CD8-positive, alpha-beta memory T cell (primary cell): ENCODE results near the gene TNFAIP1. TPM values are rescaled to one million over a fixed set of nuclear protein-coding genes. Genes with fewer than 3 reads are reported as not detected.

Experiments used
- CTCF ChIA-PET: fragments of 350-600 bp; sonication (Branson Sonifier 250); formaldehyde crosslinking; loops from one replicate; lab custom pipeline; 2021; ENCODE audit warnings: antibody characterized with exemption; lab: Charles Lee
- POLR2A ChIA-PET: fragments of 350-600 bp; sonication (Branson Sonifier 250); formaldehyde crosslinking; loops from one replicate; lab custom pipeline; 2021; ENCODE audit warnings: antibody characterized with exemption; lab: Charles Lee
- DNase-seq, 5 donors: peaks; one replicate each; pipeline versions ENCODE4 v3.0.0 to v3.0.0-alpha.2; 2020 to 2022; ENCODE audit warnings: mixed read lengths in 1 of 5
- H3K27ac ChIP-seq: one replicate; pipeline ENCODE4 v1.7.0; 2013; ENCODE audit warnings: low read depth, mild to moderate bottlenecking, low read length, moderate library complexity
- H3K27me3 ChIP-seq: 2 replicates; pipeline ENCODE4 v1.7.0; 2013; ENCODE audit warnings: low read length, mild to moderate bottlenecking; ENCODE audit not compliant: insufficient read depth, poor library complexity, severe bottlenecking
- H3K36me3 ChIP-seq: 2 replicates; pipeline ENCODE4 v1.7.0; 2013; ENCODE audit warnings: mild to moderate bottlenecking, low read length, moderate library complexity; ENCODE audit not compliant: insufficient read depth
- H3K4me1 ChIP-seq: 2 replicates; pipeline ENCODE4 v1.7.0; 2013; ENCODE audit warnings: mild to moderate bottlenecking, low read length, moderate library complexity; ENCODE audit not compliant: insufficient read depth
- H3K4me3 ChIP-seq: 2 replicates; pipeline ENCODE4 v1.7.0; 2013; ENCODE audit warnings: mild to moderate bottlenecking, low read length
- H3K9me3 ChIP-seq: 2 replicates; pipeline ENCODE4 v1.7.0; 2013; ENCODE audit warnings: mild to moderate bottlenecking, low read length
- H3K27ac Mint-ChIP-seq, 8 donors: one replicate each; pipeline ENCODE4 v1.8.0; 2020 to 2021; ENCODE audit warnings: mixed read lengths in 8 of 8, mild to moderate bottlenecking in 6 of 8, inconsistent platforms in 3 of 8, moderate library complexity in 3 of 8
- H3K27me3 Mint-ChIP-seq, 2 donors: one replicate each; pipeline ENCODE4 v1.8.0; 2020 to 2021; ENCODE audit warnings: mixed read lengths in 2 of 2, mild to moderate bottlenecking in 1 of 2, moderate library complexity in 1 of 2
- H3K36me3 Mint-ChIP-seq, 3 donors: one replicate each; pipeline ENCODE4 v1.8.0; 2020 to 2021; ENCODE audit warnings: mixed read lengths in 3 of 3, inconsistent platforms in 1 of 3, mild to moderate bottlenecking in 1 of 3
- H3K4me1 Mint-ChIP-seq, 3 donors: one replicate each; pipeline ENCODE4 v1.8.0; 2020 to 2021; ENCODE audit warnings: mixed read lengths in 3 of 3, inconsistent platforms in 1 of 3, mild to moderate bottlenecking in 1 of 3
- H3K4me3 Mint-ChIP-seq, 7 donors: one replicate each; pipeline ENCODE4 v1.8.0; 2020 to 2021; ENCODE audit warnings: mixed read lengths in 7 of 7, mild to moderate bottlenecking in 6 of 7, moderate library complexity in 4 of 7, inconsistent platforms in 2 of 7
- H3K9me3 Mint-ChIP-seq, 5 donors: one replicate each; pipeline ENCODE4 v1.8.0; 2020 to 2022; ENCODE audit warnings: mixed read lengths in 5 of 5, mild to moderate bottlenecking in 3 of 5, moderate library complexity in 2 of 5, inconsistent platforms in 1 of 5
- polyA plus RNA-seq: library from polyadenylated mRNA; unstranded; fragments of 300-500 nt; fragmentation: Illumina TruSeq; gene quantifications from one replicate; pipeline ENCODE4 v1.2.3, GENCODE V29; 2021
- total RNA-seq, 2 experiments: library from RNA; stranded (reverse); gene quantifications; one replicate each; pipeline ENCODE4 v1.2.3, GENCODE V29; 2021

The TNFAIP1 gene
- total and polyA plus RNA-seq, 3 experiments from 2014 or later = 10.6 to 30.6 (median 29.0) TPM

DNA sequence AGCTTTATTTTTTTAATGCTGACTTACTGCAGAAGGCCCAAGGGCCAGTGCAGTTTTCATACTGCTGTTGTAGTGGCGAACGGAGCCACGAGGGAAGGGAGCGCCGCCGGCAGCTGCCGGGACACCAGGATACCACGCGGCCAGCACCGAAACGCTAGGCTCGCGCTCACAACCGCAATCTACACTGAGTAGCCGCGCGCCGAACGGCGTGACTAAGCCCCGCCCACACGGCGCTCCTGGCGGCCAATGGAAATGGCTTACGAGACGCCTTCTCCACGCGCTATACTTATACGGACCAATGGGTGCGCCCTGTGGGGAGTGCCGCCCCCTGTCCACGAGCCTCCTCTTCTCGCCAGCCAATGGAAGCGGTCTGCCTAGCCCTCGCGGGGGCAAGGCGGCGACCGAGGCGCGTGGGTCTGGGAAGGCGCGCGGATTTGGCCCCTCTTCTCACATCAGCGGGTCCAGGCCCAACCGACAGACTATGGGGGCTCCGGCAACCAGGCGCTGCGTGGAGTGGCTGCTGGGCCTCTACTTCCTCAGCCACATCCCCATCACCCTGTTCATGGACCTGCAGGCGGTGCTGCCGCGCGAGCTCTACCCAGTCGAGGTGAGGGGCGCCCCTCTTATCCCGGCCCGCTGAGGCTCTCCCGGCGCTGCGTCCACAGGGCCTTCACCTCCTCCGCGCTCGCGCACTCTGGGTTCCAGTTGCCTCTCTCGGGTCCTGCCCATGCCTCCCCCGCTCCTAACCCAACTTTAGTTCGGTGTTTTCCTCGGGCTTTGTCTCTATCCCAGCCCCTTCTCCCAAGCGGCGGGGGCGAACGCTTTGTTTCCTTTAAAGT is 16.6 kb upstream of the TNFAIP1 start, which contains the start of gene TMEM97:
TMEM97 (plus strand) TSS at position 442 of the 839 bp plus-strand sequence; CDS start at position 482, 40 bp downstream.
- Histone ChIP-seq H3K9me3 (no peaks in the 10 kb centered on the region), H3K36me3 (no peaks in the 10 kb centered on the region), H3K27ac (peak within 1 kb of the TSS; percentile 58), H3K4me1 (peaks cover 15% of the 10 kb centered on the region), H3K4me3 (peak within 1 kb of the TSS; percentile 70), H3K27me3 (no peaks in the 10 kb centered on the region)
- peaks cover 0 to 2% of the 10 kb centered on the region in 2 donors for H3K27me3 Mint-ChIP-seq
- H3K4me3 Mint-ChIP-seq = peak within 1 kb of the TSS; percentile 85 to 93 (median 88)
- H3K4me1 Mint-ChIP-seq = peaks cover 20 to 30% (median 24%) of the 10 kb centered on the region in 3 donors
- H3K27ac Mint-ChIP-seq = peak within 1 kb of the TSS; percentile 15 to 95 (median 80)
- no peaks in the 10 kb centered on the region for H3K9me3 Mint-ChIP-seq
- ChIA-PET POLR2A (interaction anchor here (1.0 to 1.8 kb wide), 3 partner anchors 16 to 511 kb away, joined by 4 to 6 read pairs (median 5); partner anchors contain the start of genes IFT20 and TNFAIP1), CTCF (interaction anchor here (0.6 to 1.8 kb wide), 6 partner anchors 12 to 533 kb away, joined by 3 to 5 read pairs (median 4); partner anchors contain the start of gene POLDIP2)
- peaks cover 0 to 2% (median 2%) of the 10 kb centered on the region in 3 donors for H3K36me3 Mint-ChIP-seq
- peak; percentile 92 to 97 (median 94) for DNase-seq

DNA sequence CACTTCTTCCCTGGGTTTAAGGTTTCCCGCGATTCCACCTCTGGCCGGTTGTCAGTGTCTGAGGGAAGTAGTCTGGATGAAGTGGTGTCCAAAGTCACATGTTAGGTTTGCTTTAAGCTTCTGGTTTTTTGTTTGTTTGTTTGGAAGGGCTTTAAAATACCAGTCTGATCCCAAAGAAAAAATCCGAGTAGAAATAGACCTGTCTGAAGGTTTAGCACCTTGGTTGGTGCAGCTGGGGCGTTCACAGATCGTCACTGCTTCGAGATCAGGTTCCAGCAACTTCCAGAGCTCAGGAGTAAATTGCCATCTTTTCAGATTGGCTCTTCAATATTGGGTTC is 16.0 kb upstream of the TNFAIP1 start:
- H3K27ac Mint-ChIP-seq = peak overlapping the region in 7 of 8 donors; percentile 32 to 92 (median 85)
- H3K9me3 ChIP-seq = no peaks in the 10 kb centered on the region
- H3K27ac ChIP-seq = peak overlapping the region; percentile 58
- peaks cover 0 to 2% of the 10 kb centered on the region in 2 donors for H3K27me3 Mint-ChIP-seq
- no peaks in the 10 kb centered on the region for H3K36me3 ChIP-seq
- POLR2A ChIA-PET = interaction anchor here (1.8 kb wide), 1 partner anchor 16 kb away, joined by 6 read pairs; the partner anchor contains the start of genes IFT20 and TNFAIP1
- H3K4me3 ChIP-seq = peak overlapping the region; percentile 70
- CTCF ChIA-PET = interaction anchor here (1.0 to 1.7 kb wide), 3 partner anchors 14 to 97 kb away, joined by 3 to 5 read pairs (median 4); no protein-coding TSS in a partner anchor
- peaks cover 20 to 30% (median 24%) of the 10 kb centered on the region in 3 donors for H3K4me1 Mint-ChIP-seq
- no peaks in the 10 kb centered on the region for H3K27me3 ChIP-seq
- peak overlapping the region; percentile 85 to 93 (median 88) for H3K4me3 Mint-ChIP-seq
- peaks cover 15% of the 10 kb centered on the region for H3K4me1 ChIP-seq
- no peaks in the 10 kb centered on the region for H3K9me3 Mint-ChIP-seq
- no peak for DNase-seq
- H3K36me3 Mint-ChIP-seq = peaks cover 0 to 2% (median 2%) of the 10 kb centered on the region in 3 donors

DNA sequence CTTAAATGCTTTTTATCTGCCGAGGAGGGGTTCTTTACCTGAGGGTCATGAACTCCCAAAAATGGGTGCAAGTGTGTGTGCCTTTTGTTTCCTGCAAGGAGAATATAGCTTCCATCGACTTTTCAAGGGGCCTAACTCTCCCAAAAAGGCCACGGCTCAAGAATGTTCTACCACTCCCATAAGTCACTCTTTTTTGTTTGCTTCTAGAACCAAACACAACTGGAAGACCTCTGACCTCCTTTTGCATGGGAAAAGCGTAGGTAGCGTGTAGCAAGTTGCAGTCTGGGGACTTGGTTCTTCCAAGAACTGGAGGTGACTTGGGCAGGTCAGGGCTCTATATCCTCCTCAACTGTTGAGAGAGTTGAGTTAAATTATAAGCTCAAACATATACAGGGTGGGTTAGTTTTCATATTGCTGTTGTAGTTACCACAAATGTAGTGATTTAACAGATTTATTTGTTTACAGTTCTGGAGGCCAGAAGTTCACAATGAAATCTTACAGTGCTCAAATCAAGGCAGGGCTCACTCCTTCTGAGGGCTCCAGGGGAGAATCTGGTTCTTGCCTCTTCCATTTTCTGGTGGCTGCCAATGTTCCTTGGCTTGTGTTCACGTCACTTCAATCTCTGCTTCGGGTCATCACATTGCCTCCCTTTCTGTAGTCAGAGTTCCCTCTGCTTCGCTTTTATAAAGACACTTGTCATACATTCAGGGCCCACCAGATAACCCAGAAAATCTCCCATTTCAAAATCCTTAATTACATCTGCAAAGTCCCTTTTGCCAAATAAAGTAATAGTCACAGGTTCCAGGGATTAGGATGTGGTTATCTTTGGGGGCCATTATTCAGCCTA is 15.1 kb upstream of the TNFAIP1 start:
- no peak overlapping the region for H3K4me3 ChIP-seq
- H3K36me3 Mint-ChIP-seq = peaks cover 0 to 3% (median 2%) of the 10 kb centered on the region in 3 donors
- no peak for DNase-seq
- H3K9me3 ChIP-seq = no peaks in the 10 kb centered on the region
- H3K36me3 ChIP-seq = no peaks in the 10 kb centered on the region
- H3K4me1 Mint-ChIP-seq = peaks cover 20 to 30% (median 24%) of the 10 kb centered on the region in 3 donors
- H3K27me3 Mint-ChIP-seq = peaks cover 0 to 2% of the 10 kb centered on the region in 2 donors
- H3K4me1 ChIP-seq = peaks cover 15% of the 10 kb centered on the region
- no peak overlapping the region for H3K27ac ChIP-seq
- peak overlapping the region; percentile 85 to 93 (median 88) for H3K4me3 Mint-ChIP-seq
- peak overlapping the region in 6 of 8 donors; percentile 18 to 95 (median 48) for H3K27ac Mint-ChIP-seq
- no peaks in the 10 kb centered on the region for H3K27me3 ChIP-seq
- ChIA-PET CTCF (interaction anchor here (0.8 to 1.5 kb wide), 2 partner anchors 15 to 16 kb away, joined by 3 read pairs; partner anchors contain the start of genes IFT20 and TNFAIP1), POLR2A (interaction anchor here (1.8 kb wide), 1 partner anchor 15 kb away, joined by 6 read pairs; the partner anchor contains the start of genes IFT20 and TNFAIP1)
- H3K9me3 Mint-ChIP-seq = no peaks in the 10 kb centered on the region

DNA sequence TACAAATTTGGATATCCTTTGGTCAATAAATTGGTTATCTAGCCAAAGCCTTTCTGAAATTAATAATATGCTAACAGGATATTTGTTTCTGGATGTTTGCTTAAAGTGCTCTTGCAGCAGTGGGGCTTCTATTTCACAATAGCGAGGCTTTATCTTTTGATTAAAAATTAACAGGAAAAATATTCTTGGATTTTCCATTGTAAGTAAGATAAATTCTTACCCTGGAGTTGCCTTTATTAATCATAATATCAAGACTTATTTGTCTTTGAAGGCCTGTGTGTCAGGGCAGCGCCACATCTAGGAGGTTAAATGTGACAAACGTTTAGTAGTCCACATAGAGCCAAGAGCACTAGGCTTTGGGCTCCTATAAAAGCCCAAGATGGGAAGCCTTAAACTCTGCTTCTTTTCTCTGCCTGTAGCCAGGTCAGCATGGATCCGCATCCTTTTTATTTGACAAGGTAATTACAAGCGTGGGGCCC is 11.3 kb upstream of the TNFAIP1 start:
- ChIA-PET POLR2A (no interaction called here), CTCF (no interaction called here)
- peaks cover 12% of the 10 kb centered on the region for H3K36me3 ChIP-seq
- peaks cover 5 to 32% (median 5%) of the 10 kb centered on the region in 3 donors for H3K36me3 Mint-ChIP-seq
- H3K27me3 ChIP-seq = no peaks in the 10 kb centered on the region
- H3K4me1 ChIP-seq = peaks cover 7% of the 10 kb centered on the region
- no peaks in the 10 kb centered on the region for H3K9me3 Mint-ChIP-seq
- no peak for DNase-seq
- H3K27ac ChIP-seq = no peak overlapping the region
- no peaks in the 10 kb centered on the region for H3K27me3 Mint-ChIP-seq
- no peaks in the 10 kb centered on the region for H3K9me3 ChIP-seq
- H3K4me3 Mint-ChIP-seq = no peak overlapping the region
- H3K4me3 ChIP-seq = no peak overlapping the region
- peaks cover 10 to 16% (median 15%) of the 10 kb centered on the region in 3 donors for H3K4me1 Mint-ChIP-seq
- H3K27ac Mint-ChIP-seq = no peak overlapping the region

DNA sequence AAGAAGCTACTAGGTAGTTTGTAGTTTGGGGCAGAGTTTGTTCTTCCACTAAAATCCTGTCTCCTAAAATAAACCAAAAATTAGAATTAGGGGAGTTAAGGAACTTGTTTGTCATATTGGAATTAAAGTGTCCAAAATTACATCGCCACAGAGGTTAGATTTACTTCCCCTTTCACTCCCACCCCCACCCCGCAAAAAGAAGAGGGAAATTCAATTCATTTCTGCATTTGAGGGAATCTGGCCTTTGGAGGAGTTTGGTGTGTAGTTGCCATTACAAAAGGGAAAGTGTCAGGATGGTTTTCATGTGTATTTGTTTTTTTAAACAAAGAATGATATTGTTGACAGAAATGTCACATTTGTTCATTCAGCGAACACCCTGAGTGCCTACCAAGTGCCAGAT is 10.8 kb upstream of the TNFAIP1 start:
- no peaks in the 10 kb centered on the region for H3K27me3 Mint-ChIP-seq
- H3K4me1 Mint-ChIP-seq = peaks cover 6 to 12% (median 11%) of the 10 kb centered on the region in 3 donors

DNA sequence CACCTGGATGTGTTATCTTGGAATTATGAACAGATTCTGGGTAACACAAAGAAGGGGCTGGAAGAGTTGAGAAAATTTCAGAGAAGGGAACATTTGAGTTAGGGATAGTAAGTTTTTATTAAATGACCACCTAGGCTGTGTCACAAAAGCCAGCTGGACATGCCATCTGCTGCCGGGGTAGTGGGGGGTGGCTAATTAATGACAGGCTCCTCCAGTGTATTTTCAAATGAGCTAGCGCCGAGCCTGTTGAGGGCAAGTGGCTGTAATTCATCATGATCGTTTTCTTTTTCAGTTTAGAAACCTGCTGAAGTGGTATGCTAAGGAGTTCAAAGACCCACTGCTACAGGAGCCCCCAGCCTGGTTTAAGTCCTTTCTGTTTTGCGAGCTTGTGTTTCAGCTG is 10.3 kb upstream of the TNFAIP1 start:
- peaks cover 12% of the 10 kb centered on the region for H3K36me3 ChIP-seq
- no peaks in the 10 kb centered on the region for H3K27me3 ChIP-seq
- POLR2A ChIA-PET = interaction anchor here (0.5 kb wide), 1 partner anchor 27 kb away, joined by 6 read pairs; no protein-coding TSS in a partner anchor

More for the DNA sequence above, 10.8 kb upstream of the TNFAIP1 start:
- peaks cover 12% of the 10 kb centered on the region for H3K36me3 ChIP-seq
- H3K4me3 ChIP-seq = no peak overlapping the region
- peaks cover 3% of the 10 kb centered on the region for H3K4me1 ChIP-seq
- H3K27me3 ChIP-seq = no peaks in the 10 kb centered on the region
- no peak overlapping the region for H3K4me3 Mint-ChIP-seq
- ChIA-PET POLR2A (no interaction called here), CTCF (no interaction called here)
- H3K9me3 ChIP-seq = no peaks in the 10 kb centered on the region
- DNase-seq = no peak
- H3K27ac ChIP-seq = no peak overlapping the region
- H3K27ac Mint-ChIP-seq = no peak overlapping the region
- peaks cover 5 to 35% (median 5%) of the 10 kb centered on the region in 3 donors for H3K36me3 Mint-ChIP-seq
- no peaks in the 10 kb centered on the region for H3K9me3 Mint-ChIP-seq

DNA sequence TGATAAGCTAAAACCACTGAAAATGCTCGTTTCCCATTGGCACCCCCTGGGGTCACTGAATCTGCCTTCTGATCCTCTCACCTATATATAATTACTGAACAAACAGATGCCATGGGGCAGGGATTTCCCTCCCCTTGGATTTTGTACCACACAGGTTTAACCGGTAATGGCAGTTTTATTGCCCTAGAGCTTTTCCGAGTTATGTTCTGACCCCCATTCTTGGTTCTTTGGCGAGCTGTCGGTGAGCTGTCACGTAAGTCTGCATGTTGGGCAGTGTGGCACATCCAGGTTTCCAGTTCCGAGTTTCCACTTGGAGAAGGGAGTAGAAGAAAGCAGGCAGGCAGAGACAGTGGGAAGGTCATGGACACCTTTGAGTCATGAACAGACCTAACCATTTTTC is 9.4 kb upstream of the TNFAIP1 start:
- Histone ChIP-seq H3K4me3 (no peak overlapping the region), H3K36me3 (peaks cover 12% of the 10 kb centered on the region), H3K27me3 (no peaks in the 10 kb centered on the region), H3K9me3 (no peaks in the 10 kb centered on the region), H3K4me1 (no peaks in the 10 kb centered on the region), H3K27ac (no peak overlapping the region)
- H3K4me3 Mint-ChIP-seq = no peak overlapping the region
- H3K9me3 Mint-ChIP-seq = no peaks in the 10 kb centered on the region
- no peak overlapping the region for H3K27ac Mint-ChIP-seq
- ChIA-PET POLR2A (no interaction called here), CTCF (interaction anchor here (0.8 kb wide), 1 partner anchor 75 kb away, joined by 3 read pairs; no protein-coding TSS in a partner anchor)
- no peaks in the 10 kb centered on the region for H3K27me3 Mint-ChIP-seq
- no peaks in the 10 kb centered on the region for H3K4me1 Mint-ChIP-seq
- peaks cover 5 to 44% (median 5%) of the 10 kb centered on the region in 3 donors for H3K36me3 Mint-ChIP-seq
- no peak for DNase-seq

More for the DNA sequence above, 10.3 kb upstream of the TNFAIP1 start:
- CTCF ChIA-PET = no interaction called here
- Mint-ChIP-seq H3K27me3 (no peaks in the 10 kb centered on the region), H3K4me3 (no peak overlapping the region), H3K4me1 (peaks cover 2 to 7% (median 6%) of the 10 kb centered on the region in 3 donors), H3K36me3 (peaks cover 5 to 35% (median 5%) of the 10 kb centered on the region in 3 donors), H3K27ac (no peak overlapping the region), H3K9me3 (no peaks in the 10 kb centered on the region)
- no peak for DNase-seq
- no peaks in the 10 kb centered on the region for H3K9me3 ChIP-seq
- no peak overlapping the region for H3K27ac ChIP-seq
- H3K4me3 ChIP-seq = no peak overlapping the region
- no peaks in the 10 kb centered on the region for H3K4me1 ChIP-seq
